ENCODE results near the gene OLIG3. TPM values are rescaled to one million over a fixed set of nuclear protein-coding genes. Genes with fewer than 3 reads are reported as not detected.

OLIG3 gene
- total and polyA plus RNA-seq, 4 donors, result not detected

DNA sequence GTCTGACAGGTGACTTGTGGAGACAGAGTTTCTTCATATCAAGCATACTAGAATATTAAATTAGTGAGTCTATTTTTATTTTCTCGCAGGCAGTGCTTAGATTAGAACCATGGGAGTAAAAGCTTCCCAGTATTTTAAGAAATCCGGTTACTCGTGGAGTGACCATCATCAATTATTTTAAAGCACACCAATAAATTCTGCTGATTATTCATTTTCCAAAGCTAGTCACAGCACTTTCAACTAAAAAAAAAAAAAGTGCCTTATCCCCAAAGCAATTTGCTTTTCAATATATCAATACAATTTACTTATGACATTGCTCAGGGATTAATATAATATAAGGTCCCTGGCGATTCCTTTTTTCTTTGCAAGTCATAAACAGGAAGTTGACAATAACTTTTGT lies 26.3 kb upstream of the OLIG3 start:
- no peak for TF ChIP-seq GABPA (IDR thresholded peaks at IDR 0.05 in 1 of 2, conservative IDR thresholded peaks at IDR 0.05 in 1 of 2)
- TF ChIP-seq HNF4G (IDR thresholded peaks at IDR 0.05), result no peak
- no peak for TF ChIP-seq TAF1 (conservative IDR thresholded peaks at IDR 0.05)
- no peak for TF ChIP-seq NR2F2 (IDR thresholded peaks at IDR 0.05)
- TF ChIP-seq FOXA1 (IDR thresholded peaks at IDR 0.05), result no peak
- no peak for TF ChIP-seq SP1 (IDR thresholded peaks at IDR 0.05)
- TF ChIP-seq, protein P1, sequence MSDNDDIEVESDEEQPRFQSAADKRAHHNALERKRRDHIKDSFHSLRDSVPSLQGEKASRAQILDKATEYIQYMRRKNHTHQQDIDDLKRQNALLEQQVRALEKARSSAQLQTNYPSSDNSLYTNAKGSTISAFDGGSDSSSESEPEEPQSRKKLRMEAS (IDR thresholded peaks at IDR 0.05), result no peak
- TF ChIP-seq, protein P2, sequence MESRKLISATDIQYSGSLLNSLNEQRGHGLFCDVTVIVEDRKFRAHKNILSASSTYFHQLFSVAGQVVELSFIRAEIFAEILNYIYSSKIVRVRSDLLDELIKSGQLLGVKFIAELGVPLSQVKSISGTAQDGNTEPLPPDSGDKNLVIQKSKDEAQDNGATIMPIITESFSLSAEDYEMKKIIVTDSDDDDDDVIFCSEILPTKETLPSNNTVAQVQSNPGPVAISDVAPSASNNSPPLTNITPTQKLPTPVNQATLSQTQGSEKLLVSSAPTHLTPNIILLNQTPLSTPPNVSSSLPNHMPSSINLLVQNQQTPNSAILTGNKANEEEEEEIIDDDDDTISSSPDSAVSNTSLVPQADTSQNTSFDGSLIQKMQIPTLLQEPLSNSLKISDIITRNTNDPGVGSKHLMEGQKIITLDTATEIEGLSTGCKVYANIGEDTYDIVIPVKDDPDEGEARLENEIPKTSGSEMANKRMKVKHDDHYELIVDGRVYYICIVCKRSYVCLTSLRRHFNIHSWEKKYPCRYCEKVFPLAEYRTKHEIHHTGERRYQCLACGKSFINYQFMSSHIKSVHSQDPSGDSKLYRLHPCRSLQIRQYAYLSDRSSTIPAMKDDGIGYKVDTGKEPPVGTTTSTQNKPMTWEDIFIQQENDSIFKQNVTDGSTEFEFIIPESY (IDR thresholded peaks at IDR 0.05), result no peak
- WGBS, result 87% methylated on average over 4 of the region's 4 CpGs
- H3K36me3 ChIP-seq (ENCODE audit: control insufficient read depth in 4 of 4, insufficient read depth in 3 of 4, low read depth in 1 of 4, low read length in 3 of 4), result no peaks in the 10 kb centered on the region
- no peak overlapping the region for H3K9ac ChIP-seq (ENCODE audit: low read depth in 1 of 2, low read length in 2 of 2)
- H3K9me3 ChIP-seq (ENCODE audit: control insufficient read depth in 4 of 4, low read length in 3 of 4), result no peaks in the 10 kb centered on the region
- H3K4me1 ChIP-seq (ENCODE audit: control insufficient read depth in 4 of 4, insufficient read depth in 4 of 4, low read length in 3 of 4), result no peaks in the 10 kb centered on the region
- H3K27ac ChIP-seq (ENCODE audit: low read depth in 1 of 2, low read length in 2 of 2), result no peak overlapping the region
- H3K27me3 ChIP-seq (ENCODE audit: control insufficient read depth in 4 of 4, insufficient read depth in 4 of 4, low read length in 3 of 4), result peaks cover 0 to 8% (median 4%) of the 10 kb centered on the region in 4 donors
- no peak overlapping the region for H3K4me3 ChIP-seq (ENCODE audit: low read depth in 1 of 3, low read length in 3 of 3)
- no peak for DNase-seq (ENCODE audit: low spot score)

DNA sequence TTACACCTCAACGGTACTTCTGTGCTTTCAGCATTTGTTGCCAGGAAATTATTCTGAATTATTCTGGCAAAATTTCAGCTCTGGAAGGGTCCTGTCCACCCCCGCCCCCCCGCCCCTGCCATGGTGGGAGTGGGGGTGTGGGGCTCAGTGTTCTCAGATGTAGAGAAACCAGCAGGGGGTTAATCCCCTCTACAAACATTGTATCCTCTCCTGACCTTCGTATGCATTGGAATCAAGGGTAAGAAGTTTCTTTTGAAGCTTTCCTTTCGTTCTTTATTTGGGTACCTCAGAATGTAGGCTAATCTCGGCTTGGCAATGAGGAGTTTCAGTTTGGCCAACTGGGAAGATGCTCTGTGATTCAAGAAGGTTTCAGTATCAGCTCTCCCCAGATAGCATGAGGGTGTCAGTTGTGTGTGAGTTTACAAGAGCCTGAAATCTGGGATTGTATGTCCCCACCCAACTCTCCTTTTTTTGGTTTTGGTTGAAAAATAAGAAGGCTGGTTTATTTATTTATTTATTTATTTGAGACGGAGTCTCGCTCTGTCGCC lies 25.5 kb upstream of the OLIG3 start:
- Histone ChIP-seq H3K27ac (ENCODE audit: low read depth in 1 of 2, low read length in 2 of 2) (no peak overlapping the region), H3K9ac (ENCODE audit: low read depth in 1 of 2, low read length in 2 of 2) (no peak overlapping the region), H3K36me3 (ENCODE audit: control insufficient read depth in 4 of 4, insufficient read depth in 3 of 4, low read depth in 1 of 4, low read length in 3 of 4) (no peaks in the 10 kb centered on the region), H3K27me3 (ENCODE audit: control insufficient read depth in 4 of 4, insufficient read depth in 4 of 4, low read length in 3 of 4) (peaks cover 0 to 14% (median 5%) of the 10 kb centered on the region in 4 donors), H3K9me3 (ENCODE audit: control insufficient read depth in 4 of 4, low read length in 3 of 4) (no peaks in the 10 kb centered on the region), H3K4me3 (ENCODE audit: low read depth in 1 of 3, low read length in 3 of 3) (no peak overlapping the region), H3K4me1 (ENCODE audit: control insufficient read depth in 4 of 4, insufficient read depth in 4 of 4, low read length in 3 of 4) (no peaks in the 10 kb centered on the region)
- TF ChIP-seq YY1 (IDR thresholded peaks at IDR 0.05), result no peak
- TF ChIP-seq EGR1 (IDR thresholded peaks at IDR 0.05; ENCODE audit: low read depth in 2 of 2), result no peak
- TF ChIP-seq RXRA (IDR thresholded peaks at IDR 0.05), result no peak
- TF ChIP-seq, protein P2 (IDR thresholded peaks at IDR 0.05), result no peak
- TF ChIP-seq SP1 (IDR thresholded peaks at IDR 0.05), result no peak
- TF ChIP-seq FOXA1 (IDR thresholded peaks at IDR 0.05), result no peak
- TF ChIP-seq, protein P3, sequence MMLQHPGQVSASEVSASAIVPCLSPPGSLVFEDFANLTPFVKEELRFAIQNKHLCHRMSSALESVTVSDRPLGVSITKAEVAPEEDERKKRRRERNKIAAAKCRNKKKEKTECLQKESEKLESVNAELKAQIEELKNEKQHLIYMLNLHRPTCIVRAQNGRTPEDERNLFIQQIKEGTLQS (IDR thresholded peaks at IDR 0.05), result no peak
- TF ChIP-seq, protein P4, sequence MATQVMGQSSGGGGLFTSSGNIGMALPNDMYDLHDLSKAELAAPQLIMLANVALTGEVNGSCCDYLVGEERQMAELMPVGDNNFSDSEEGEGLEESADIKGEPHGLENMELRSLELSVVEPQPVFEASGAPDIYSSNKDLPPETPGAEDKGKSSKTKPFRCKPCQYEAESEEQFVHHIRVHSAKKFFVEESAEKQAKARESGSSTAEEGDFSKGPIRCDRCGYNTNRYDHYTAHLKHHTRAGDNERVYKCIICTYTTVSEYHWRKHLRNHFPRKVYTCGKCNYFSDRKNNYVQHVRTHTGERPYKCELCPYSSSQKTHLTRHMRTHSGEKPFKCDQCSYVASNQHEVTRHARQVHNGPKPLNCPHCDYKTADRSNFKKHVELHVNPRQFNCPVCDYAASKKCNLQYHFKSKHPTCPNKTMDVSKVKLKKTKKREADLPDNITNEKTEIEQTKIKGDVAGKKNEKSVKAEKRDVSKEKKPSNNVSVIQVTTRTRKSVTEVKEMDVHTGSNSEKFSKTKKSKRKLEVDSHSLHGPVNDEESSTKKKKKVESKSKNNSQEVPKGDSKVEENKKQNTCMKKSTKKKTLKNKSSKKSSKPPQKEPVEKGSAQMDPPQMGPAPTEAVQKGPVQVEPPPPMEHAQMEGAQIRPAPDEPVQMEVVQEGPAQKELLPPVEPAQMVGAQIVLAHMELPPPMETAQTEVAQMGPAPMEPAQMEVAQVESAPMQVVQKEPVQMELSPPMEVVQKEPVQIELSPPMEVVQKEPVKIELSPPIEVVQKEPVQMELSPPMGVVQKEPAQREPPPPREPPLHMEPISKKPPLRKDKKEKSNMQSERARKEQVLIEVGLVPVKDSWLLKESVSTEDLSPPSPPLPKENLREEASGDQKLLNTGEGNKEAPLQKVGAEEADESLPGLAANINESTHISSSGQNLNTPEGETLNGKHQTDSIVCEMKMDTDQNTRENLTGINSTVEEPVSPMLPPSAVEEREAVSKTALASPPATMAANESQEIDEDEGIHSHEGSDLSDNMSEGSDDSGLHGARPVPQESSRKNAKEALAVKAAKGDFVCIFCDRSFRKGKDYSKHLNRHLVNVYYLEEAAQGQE (IDR thresholded peaks at IDR 0.05), result no peak
- no peak for TF ChIP-seq HNF4G (IDR thresholded peaks at IDR 0.05)
- TF ChIP-seq, protein P1 (IDR thresholded peaks at IDR 0.05), result no peak
- no peak for TF ChIP-seq HNF4A (conservative IDR thresholded peaks at IDR 0.05)
- 47% methylated on average over 9 of the region's 9 CpGs for WGBS
- no peak for DNase-seq (ENCODE audit: low spot score)
